Right lobe of liver (tissue), 4 donors: Measurements from ENCODE around the gene TAF13.

Source experiments
- CTCF ChIP-seq, 4 donors: fragments of 200-600 bp in 3 of 4; fragments of 450-650 bp in 1 of 4; IDR thresholded peaks; one replicate each; pipeline versions ENCODE4 v1.5.1 to v1.8.0; 2016 to 2022; ENCODE audit warnings: antibody characterized with exemption in 4 of 4, mild to moderate bottlenecking in 2 of 4
- POLR2A ChIP-seq: fragments of 450-650 bp; IDR thresholded peaks from one replicate; pipeline ENCODE4 v1.6.1; 2017; ENCODE audit warnings: antibody characterized with exemption, mild to moderate bottlenecking
- donor health status: DM: no; HTN: no; CAD: no.
- donor health status: DM: no; HTN: no; CAD: no.
- donor health status: DM: no; HTN: yes; CAD: no.

DNA sequence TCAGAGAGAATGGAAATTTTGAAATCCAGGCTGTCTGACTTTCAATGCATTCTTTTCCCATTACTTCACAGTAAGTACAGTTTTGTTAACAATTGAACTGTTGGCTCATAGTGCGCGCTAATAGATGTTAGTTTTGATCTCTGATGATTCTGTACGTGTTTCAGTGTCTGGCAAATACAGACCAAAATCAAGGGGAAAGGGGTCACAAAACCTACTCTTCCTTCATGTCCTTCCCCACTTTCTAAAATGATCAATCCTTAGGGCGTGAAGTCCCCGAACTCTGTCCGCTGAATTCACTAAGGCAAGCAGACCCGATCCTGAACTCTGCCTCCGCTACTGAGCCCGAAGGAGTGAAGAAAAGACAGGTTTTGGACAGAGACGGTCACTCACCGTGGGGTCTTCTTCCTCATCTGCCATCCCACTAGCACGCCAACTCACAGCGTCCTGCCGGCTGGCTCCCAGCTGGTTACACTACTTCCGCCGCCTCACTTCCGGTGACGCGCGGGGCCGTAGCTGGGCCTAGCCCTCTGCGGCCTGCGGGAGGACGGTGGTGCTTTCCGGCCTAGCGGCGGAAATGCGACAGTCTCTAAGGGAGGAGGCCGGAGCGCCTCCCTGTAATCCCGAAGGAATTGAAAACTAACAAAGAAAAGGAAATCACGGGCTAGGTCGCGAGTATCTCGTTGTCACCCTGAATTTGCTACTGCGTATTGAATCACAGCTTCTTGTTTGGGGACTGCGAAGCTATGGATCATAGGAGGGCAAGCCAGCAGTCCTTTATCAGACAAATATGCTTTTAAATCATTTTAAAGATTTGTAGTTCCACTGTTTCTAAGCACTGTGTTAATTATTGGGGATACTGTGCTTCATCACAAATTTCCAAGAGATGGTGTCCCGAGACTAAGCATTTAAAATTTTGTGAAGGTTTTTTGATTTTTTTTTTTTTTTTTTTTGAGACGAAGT lies at the start of gene TAF13:
- peak; percentile 96 for TF ChIP-seq POLR2A
- peak in 3 of 4 donors; percentile 21 to 48 (median 24) for TF ChIP-seq CTCF (IDR thresholded peaks at IDR 0.05)
